Upper lobe of left lung (tissue), 4 donors: ENCODE results near the gene MARVELD3.

Experiments
- CTCF ChIP-seq, 6 experiments: fragments of 450-650 bp in 4 of 6; fragments of 200-600 bp in 2 of 6; sonication (generic) in 2 of 6; IDR thresholded peaks; one replicate each; pipeline ENCODE4 v1.5.1; 2016 to 2019; ENCODE audit warnings: antibody characterized with exemption in 6 of 6
- EP300 ChIP-seq, 4 donors: sonication (generic); formaldehyde crosslinking; IDR thresholded peaks; one replicate each; pipeline ENCODE4 v1.5.1; 2017; ENCODE audit warnings: antibody characterized with exemption in 4 of 4, control low read depth in 2 of 4
- POLR2AphosphoS5 ChIP-seq, 2 donors: sonication (generic); formaldehyde crosslinking; IDR thresholded peaks; one replicate each; pipeline ENCODE4 v1.5.1; 2017; ENCODE audit warnings: antibody characterized with exemption in 2 of 2

DNA sequence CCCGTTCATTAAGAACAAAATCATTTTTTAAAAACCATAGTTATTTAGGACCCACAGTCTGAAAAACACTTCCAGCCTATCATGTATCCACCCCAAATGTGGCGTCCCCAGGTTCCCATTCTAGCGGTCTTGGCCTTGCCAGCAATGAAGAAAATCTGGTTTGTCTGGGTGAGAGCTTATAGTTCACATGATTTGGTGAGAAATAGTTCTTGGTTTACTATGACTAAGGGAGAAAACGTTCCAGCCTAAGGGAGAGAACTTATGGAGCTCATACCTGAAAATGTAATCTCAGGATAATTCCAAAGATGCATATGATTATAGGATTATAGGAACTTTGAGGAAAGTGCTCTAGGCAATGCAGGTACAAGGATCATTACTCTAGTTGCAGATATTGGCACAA is 4.8 kb downstream of the MARVELD3 start:
- TF ChIP-seq EP300 (IDR thresholded peaks at IDR 0.05) (no peak), CTCF (IDR thresholded peaks at IDR 0.05) (no peak), POLR2AphosphoS5 (IDR thresholded peaks at IDR 0.05) (no peak)
